CD4-positive, CD25-positive, alpha-beta regulatory T cell (primary cell): Measurements from ENCODE around the gene BMP6. TPM values are rescaled to one million over a fixed set of nuclear protein-coding genes. Genes with fewer than 3 reads are reported as not detected.

Experiments used
- ATAC-seq, 2 donors: fragments of 150-1000 bp; cut with Tn5 transposase; one replicate each; pipeline ENCODE4 v1.10.0; 2021; ENCODE audit warnings: low read depth in 2 of 2, moderate number of reproducible peaks in 2 of 2, moderate library complexity in 1 of 2
- DNase-seq, 3 donors: peaks; one replicate each; pipeline versions ENCODE4 v3.0.0 to v3.0.0-alpha.2; 2012 to 2022; ENCODE audit warnings: mixed read lengths in 1 of 3
- H3K27ac ChIP-seq: one replicate; pipeline ENCODE4 v1.7.0; 2013; ENCODE audit warnings: mild to moderate bottlenecking, low read length; ENCODE audit not compliant: insufficient read depth, poor library complexity, severe bottlenecking
- H3K27me3 ChIP-seq: one replicate; pipeline ENCODE4 v1.7.0; 2013; ENCODE audit warnings: low read length; ENCODE audit not compliant: control insufficient read depth, insufficient read depth
- H3K36me3 ChIP-seq: one replicate; pipeline ENCODE4 v1.7.0; 2013; ENCODE audit warnings: mild to moderate bottlenecking, low read length, moderate library complexity; ENCODE audit not compliant: control insufficient read depth, insufficient read depth
- H3K4me1 ChIP-seq: 2 replicates; pipeline ENCODE4 v1.7.0; 2013; ENCODE audit warnings: mild to moderate bottlenecking, low read length; ENCODE audit not compliant: insufficient read depth, control insufficient read depth, poor library complexity, severe bottlenecking
- H3K4me3 ChIP-seq: one replicate; pipeline ENCODE4 v1.7.0; 2013; ENCODE audit warnings: low read depth, mild to moderate bottlenecking, low read length, moderate library complexity
- H3K9me3 ChIP-seq, 2 experiments: 1 replicate in 1 of 2; 2 replicates in 1 of 2; pipeline ENCODE4 v1.7.0; 2013; ENCODE audit warnings: low read length in 2 of 2, mild to moderate bottlenecking in 1 of 2, moderate library complexity in 1 of 2; ENCODE audit not compliant: control insufficient read depth in 2 of 2
- H3K27ac Mint-ChIP-seq, 3 donors: one replicate each; pipeline ENCODE4 v1.8.0; 2020 to 2022; ENCODE audit warnings: mild to moderate bottlenecking in 3 of 3, mixed read lengths in 3 of 3, moderate library complexity in 2 of 3
- H3K27me3 Mint-ChIP-seq: one replicate; pipeline ENCODE4 v1.8.0; 2022; ENCODE audit warnings: mild to moderate bottlenecking, mixed read lengths
- H3K36me3 Mint-ChIP-seq: one replicate; pipeline ENCODE4 v1.8.0; 2020; ENCODE audit warnings: mixed read lengths
- H3K4me1 Mint-ChIP-seq, 4 donors: one replicate each; pipeline ENCODE4 v1.8.0; 2020 to 2022; ENCODE audit warnings: mixed read lengths in 4 of 4, mild to moderate bottlenecking in 1 of 4
- H3K4me3 Mint-ChIP-seq, 4 donors: one replicate each; pipeline ENCODE4 v1.8.0; 2020 to 2022; ENCODE audit warnings: mild to moderate bottlenecking in 4 of 4, mixed read lengths in 4 of 4, moderate library complexity in 3 of 4
- H3K9me3 Mint-ChIP-seq, 7 donors: one replicate each; pipeline ENCODE4 v1.8.0; 2020 to 2022; ENCODE audit warnings: mixed read lengths in 7 of 7, mild to moderate bottlenecking in 3 of 7, moderate library complexity in 2 of 7
- polyA plus RNA-seq, 4 donors: library from polyadenylated mRNA; unstranded; fragments of 300-500 nt; fragmentation: Illumina TruSeq; gene quantifications; one replicate each; pipeline ENCODE4 v1.2.3, GENCODE V29; 2021
- total RNA-seq: library from RNA; stranded (reverse); gene quantifications from one replicate; pipeline ENCODE4 v1.2.3, GENCODE V29; 2022

Gene BMP6
- total and polyA plus RNA-seq, 5 donors from 2014 or later, result 1.2 TPM; not detected in 4

- Mint-ChIP-seq H3K36me3 (no peaks in the 10 kb centered on the region), H3K4me3 (no peak overlapping the region), H3K27me3 (no peaks in the 10 kb centered on the region), H3K4me1 (no peaks in the 10 kb centered on the region), H3K27ac (no peak overlapping the region), H3K9me3 (no peaks in the 10 kb centered on the region)
- Histone ChIP-seq H3K27ac (no peak overlapping the region), H3K9me3 (no peaks in the 10 kb centered on the region), H3K4me3 (no peak overlapping the region), H3K27me3 (peaks cover 14% of the 10 kb centered on the region), H3K4me1 (no peaks in the 10 kb centered on the region), H3K36me3 (no peaks in the 10 kb centered on the region)
- no peak for DNase-seq
- no peak for ATAC-seq
Measured at GRCh38 chr6:7918403-7918802, 192.5 kb downstream of the BMP6 start.

GRCh38 chr6:7919871-7920270 lies 194.0 kb downstream of the BMP6 start:
- no peak overlapping the region for H3K27ac ChIP-seq
- no peak overlapping the region for H3K4me3 ChIP-seq
- H3K9me3 ChIP-seq, result peaks cover 5 to 6% of the 10 kb centered on the region in 2 experiments
- DNase-seq (peak in 1 of 3 donors; percentile 15), ATAC-seq (no peak)
- Mint-ChIP-seq H3K4me1 (no peaks in the 10 kb centered on the region), H3K27me3 (peaks cover 10% of the 10 kb centered on the region), H3K4me3 (no peak overlapping the region), H3K27ac (no peak overlapping the region), H3K36me3 (no peaks in the 10 kb centered on the region), H3K9me3 (peaks cover 0 to 14% (median 2%) of the 10 kb centered on the region in 7 donors)
- H3K36me3 ChIP-seq, result no peaks in the 10 kb centered on the region
- no peaks in the 10 kb centered on the region for H3K4me1 ChIP-seq
- H3K27me3 ChIP-seq, result peaks cover 19% of the 10 kb centered on the region

- Histone ChIP-seq H3K27ac (no peak overlapping the region), H3K4me1 (no peaks in the 10 kb centered on the region), H3K4me3 (no peak overlapping the region), H3K27me3 (peaks cover 22% of the 10 kb centered on the region), H3K36me3 (no peaks in the 10 kb centered on the region), H3K9me3 (peaks cover 5 to 8% of the 10 kb centered on the region in 2 experiments)
- Mint-ChIP-seq H3K27me3 (peaks cover 10% of the 10 kb centered on the region), H3K4me3 (no peak overlapping the region), H3K27ac (no peak overlapping the region), H3K4me1 (no peaks in the 10 kb centered on the region), H3K9me3 (peaks cover 0 to 18% (median 4%) of the 10 kb centered on the region in 7 donors), H3K36me3 (no peaks in the 10 kb centered on the region)
- no peak for ATAC-seq
- no peak for DNase-seq
Measured at GRCh38 chr6:7920425-7920824, 194.5 kb downstream of the BMP6 start.

- H3K27me3 ChIP-seq, result peaks cover 22% of the 10 kb centered on the region
- H3K4me3 ChIP-seq, result no peak overlapping the region
- H3K4me3 Mint-ChIP-seq, result no peak overlapping the region
- H3K36me3 Mint-ChIP-seq, result no peaks in the 10 kb centered on the region
- peaks cover 10% of the 10 kb centered on the region for H3K27me3 Mint-ChIP-seq
- H3K27ac Mint-ChIP-seq, result no peak overlapping the region
- ATAC-seq (no peak), DNase-seq (no peak)
- no peaks in the 10 kb centered on the region for H3K4me1 Mint-ChIP-seq
- peaks cover 0 to 20% (median 4%) of the 10 kb centered on the region in 7 donors for H3K9me3 Mint-ChIP-seq
- H3K9me3 ChIP-seq, result peaks cover 5 to 8% of the 10 kb centered on the region in 2 experiments
- H3K27ac ChIP-seq, result no peak overlapping the region
- H3K36me3 ChIP-seq, result no peaks in the 10 kb centered on the region
- H3K4me1 ChIP-seq, result no peaks in the 10 kb centered on the region
Measured at GRCh38 chr6:7921046-7921445, 195.1 kb downstream of the BMP6 start.

GRCh38 chr6:7921632-7922092 lies 195.8 kb downstream of the BMP6 start:
- H3K9me3 ChIP-seq, result peaks cover 5 to 8% of the 10 kb centered on the region in 2 experiments
- H3K4me1 Mint-ChIP-seq, result no peaks in the 10 kb centered on the region
- no peak overlapping the region for H3K4me3 Mint-ChIP-seq
- H3K27ac Mint-ChIP-seq, result no peak overlapping the region
- no peak overlapping the region for H3K27ac ChIP-seq
- no peak for DNase-seq
- H3K27me3 ChIP-seq, result peaks cover 22% of the 10 kb centered on the region
- peaks cover 10% of the 10 kb centered on the region for H3K27me3 Mint-ChIP-seq
- H3K36me3 Mint-ChIP-seq, result no peaks in the 10 kb centered on the region
- no peaks in the 10 kb centered on the region for H3K36me3 ChIP-seq
- no peak for ATAC-seq
- no peak overlapping the region for H3K4me3 ChIP-seq
- H3K4me1 ChIP-seq, result no peaks in the 10 kb centered on the region
- H3K9me3 Mint-ChIP-seq, result peaks cover 0 to 23% (median 4%) of the 10 kb centered on the region in 7 donors

- Histone ChIP-seq H3K4me3 (no peak overlapping the region), H3K27ac (no peak overlapping the region), H3K9me3 (peaks cover 5 to 8% of the 10 kb centered on the region in 2 experiments), H3K27me3 (peaks cover 22% of the 10 kb centered on the region), H3K36me3 (no peaks in the 10 kb centered on the region), H3K4me1 (no peaks in the 10 kb centered on the region)
- ATAC-seq, result no peak
- Mint-ChIP-seq H3K4me3 (no peak overlapping the region), H3K9me3 (peaks cover 0 to 23% (median 4%) of the 10 kb centered on the region in 7 donors), H3K4me1 (no peaks in the 10 kb centered on the region), H3K36me3 (no peaks in the 10 kb centered on the region), H3K27me3 (peaks cover 10% of the 10 kb centered on the region), H3K27ac (no peak overlapping the region)
- DNase-seq, result no peak
Measured at GRCh38 chr6:7922596-7922995, 196.7 kb downstream of the BMP6 start.

GRCh38 chr6:7924867-7925266 lies 199.0 kb downstream of the BMP6 start:
- Mint-ChIP-seq H3K9me3 (peaks cover 0 to 23% (median 4%) of the 10 kb centered on the region in 7 donors), H3K4me3 (no peak overlapping the region), H3K27me3 (peaks cover 17% of the 10 kb centered on the region), H3K4me1 (no peaks in the 10 kb centered on the region), H3K27ac (no peak overlapping the region), H3K36me3 (no peaks in the 10 kb centered on the region)
- peaks cover 18% of the 10 kb centered on the region for H3K27me3 ChIP-seq
- H3K9me3 ChIP-seq, result peaks cover 5 to 8% of the 10 kb centered on the region in 2 experiments
- ATAC-seq (no peak), DNase-seq (no peak)
- H3K4me3 ChIP-seq, result no peak overlapping the region
- H3K4me1 ChIP-seq, result no peaks in the 10 kb centered on the region
- no peaks in the 10 kb centered on the region for H3K36me3 ChIP-seq
- no peak overlapping the region for H3K27ac ChIP-seq
